HG03432 (cell line): ENCODE measurements around the gene TIMM44.
"Not testable (repeated sequence)": the region's sequence is repeated elsewhere in the genome, so short reads cannot be mapped to it uniquely, and the experiment has no call there.

Experiments
- ATAC-seq: cut with Tn5 transposase; IDR thresholded peaks from one replicate; pipeline ENCODE4 v1.9.1; 2021; ENCODE audit warnings: mild to moderate bottlenecking, moderate library complexity; ENCODE audit not compliant: unreplicated experiment

The TIMM44 gene

DNA sequence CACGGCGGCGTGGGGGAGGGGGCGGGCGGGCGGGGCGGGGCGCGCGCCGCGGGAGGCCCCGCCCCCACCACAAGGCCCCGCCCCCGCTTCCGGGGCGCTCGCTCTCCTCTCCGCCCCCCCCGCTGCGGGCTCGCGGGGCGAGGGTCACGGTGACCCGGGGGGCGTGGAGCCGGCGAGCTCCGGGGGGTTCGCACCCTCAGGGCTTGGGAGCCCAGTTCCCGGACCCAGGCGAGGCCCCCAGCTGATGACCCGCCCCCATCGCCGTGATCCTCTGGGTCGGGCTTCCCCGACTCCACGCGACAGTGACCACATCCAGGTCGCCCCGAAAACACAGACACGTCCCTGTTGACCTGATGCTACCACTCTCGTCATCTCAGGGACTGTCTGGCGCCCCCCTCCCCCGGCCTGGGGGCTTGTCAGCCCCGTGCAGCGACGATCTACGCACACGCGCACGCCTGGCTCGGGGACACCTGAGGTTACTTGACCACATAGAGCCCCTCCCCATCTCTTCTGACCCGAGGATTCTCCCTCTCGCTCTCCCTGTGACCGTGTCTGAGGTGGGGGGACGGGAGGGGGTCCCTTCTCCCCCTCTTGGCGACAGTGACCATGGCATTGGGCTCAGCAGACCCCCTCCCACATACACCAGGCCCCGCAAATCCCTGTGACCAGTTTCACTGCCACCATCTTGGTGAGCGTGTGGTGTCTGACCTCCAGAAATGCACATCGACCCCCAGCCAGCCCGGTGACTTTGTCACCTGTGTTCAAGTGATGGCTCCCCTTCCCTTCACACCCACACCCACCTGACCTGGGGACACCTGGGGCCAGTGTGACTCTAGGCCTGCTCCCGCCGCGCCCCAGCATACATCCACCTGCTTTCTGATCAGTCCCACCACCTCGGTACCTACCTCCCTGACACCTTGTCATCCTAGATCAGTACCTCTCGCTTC, 39.1 kb downstream of the TIMM44 start:
- peak; percentile 37 for ATAC-seq

DNA sequence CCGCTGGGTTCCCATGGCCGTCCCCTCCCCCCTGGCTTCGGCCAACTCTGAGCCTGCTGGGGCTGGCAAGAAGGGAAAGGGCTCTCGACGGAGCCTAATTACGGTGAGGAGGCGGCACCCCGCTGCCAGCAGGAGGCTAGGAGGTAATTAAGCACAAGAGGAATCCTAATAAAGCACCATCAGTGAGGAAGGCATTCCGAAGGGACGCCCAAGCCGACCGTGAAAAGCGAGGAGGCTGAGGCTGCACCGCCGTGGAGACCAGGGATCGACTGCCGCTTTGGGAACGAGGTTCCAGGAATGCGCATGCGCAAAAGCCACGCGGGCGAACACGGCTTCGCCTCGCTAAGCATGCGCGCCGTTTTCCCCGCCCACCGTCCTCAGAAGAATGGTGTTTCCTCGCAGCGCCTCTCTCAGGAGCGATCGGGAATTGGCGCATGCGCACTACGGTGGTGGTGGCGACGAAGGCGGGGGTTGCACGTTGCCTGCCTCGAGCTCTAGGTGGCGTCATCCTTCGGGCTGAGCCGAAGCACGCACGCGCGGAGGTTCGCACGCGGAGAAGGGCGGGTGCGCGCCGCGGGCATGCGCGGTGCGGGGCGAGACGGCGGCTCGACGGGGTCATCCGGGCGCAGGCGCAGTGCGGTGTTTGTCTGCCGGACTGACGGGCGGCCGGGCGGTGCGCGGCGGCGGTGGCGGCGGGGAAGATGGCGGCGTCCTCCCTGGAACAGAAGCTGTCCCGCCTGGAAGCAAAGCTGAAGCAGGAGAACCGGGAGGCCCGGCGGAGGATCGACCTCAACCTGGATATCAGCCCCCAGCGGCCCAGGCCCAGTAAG, 40.0 kb downstream of the TIMM44 start, which contains the start of gene MAP2K7:
Gene MAP2K7, plus strand, starts transcription at position 634 of the 830 bp plus-strand sequence. Its CDS starts 68 bp downstream, at position 702.
- peak; percentile 79 for ATAC-seq

DNA sequence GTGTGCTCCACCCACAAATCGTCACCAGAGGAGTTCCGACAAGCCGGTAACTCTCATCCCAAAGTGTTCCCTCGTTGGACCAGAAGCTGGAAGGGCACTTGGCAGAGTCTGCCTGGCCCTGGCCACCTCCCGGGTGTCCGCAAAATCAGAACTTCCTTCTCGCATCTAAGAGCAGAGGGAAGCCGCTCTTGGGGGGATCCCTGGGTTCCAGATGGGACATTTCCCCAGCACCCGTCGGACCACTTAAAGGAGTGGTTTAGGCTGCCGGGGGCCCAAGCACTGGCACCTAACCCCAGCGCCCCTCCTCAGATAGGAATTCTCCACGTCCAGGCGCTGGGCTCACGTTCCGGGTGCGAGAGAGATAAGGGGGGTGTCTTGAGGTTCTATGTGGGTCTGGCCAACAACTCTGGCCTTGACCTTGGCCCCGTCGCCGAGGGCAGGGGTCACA, 40.6 kb downstream of the TIMM44 start:
- ATAC-seq = peak; percentile 4

DNA sequence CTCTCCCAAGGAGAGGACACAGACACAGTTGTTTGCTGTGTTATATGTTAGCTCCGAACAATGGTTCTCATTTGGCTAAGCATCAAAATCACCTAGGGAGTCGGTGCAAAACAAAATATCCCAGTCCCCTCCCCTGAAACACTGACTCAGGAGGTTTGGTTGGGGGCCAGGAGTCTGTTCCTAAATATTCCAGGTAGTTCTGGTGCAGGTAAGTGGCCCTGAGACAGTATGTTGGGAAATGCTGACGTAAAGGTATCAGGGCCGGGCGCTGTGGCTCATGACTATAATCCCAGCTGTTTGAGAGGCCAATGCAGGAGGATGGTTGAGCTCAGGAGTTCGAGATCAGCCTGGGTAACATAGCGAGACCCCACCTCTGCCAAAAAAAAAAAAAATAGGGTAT, 42.1 kb downstream of the TIMM44 start:
- no peak for ATAC-seq

DNA sequence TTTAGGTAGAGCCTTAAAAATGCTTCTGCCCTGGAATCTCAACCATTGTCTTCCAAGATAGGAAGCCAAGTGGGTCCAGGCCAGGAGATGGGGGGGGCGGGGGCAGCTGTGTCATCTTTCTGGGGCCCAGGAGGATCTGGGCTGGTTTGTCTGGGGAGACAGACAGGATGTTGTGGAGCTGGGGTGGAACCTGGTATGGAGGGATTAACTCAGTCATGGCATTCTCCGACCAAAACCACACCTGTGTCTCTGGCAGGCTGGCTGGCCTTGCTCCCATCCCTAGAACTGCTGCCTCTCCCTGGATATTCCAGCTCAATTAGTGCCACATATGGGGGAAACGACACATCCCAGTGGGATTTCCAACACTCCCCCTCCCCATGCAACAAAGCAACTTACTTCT, 42.5 kb downstream of the TIMM44 start:
- no peak for ATAC-seq

DNA sequence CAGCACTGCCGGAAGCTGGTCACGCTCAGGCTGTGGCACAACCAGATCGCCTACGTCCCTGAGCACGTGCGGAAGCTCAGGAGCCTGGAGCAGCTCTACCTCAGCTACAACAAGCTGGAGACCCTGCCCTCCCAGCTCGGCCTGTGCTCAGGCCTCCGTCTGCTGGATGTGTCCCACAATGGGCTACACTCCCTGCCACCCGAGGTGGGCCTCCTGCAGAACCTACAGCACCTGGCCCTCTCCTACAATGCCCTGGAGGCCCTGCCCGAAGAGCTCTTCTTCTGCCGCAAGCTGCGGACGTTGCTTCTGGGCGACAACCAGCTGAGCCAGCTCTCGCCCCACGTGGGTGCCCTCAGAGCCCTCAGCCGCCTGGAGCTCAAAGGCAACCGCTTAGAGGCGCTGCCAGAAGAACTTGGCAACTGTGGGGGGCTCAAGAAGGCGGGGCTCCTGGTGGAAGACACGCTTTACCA, 43.0 kb downstream of the TIMM44 start:
- no peak for ATAC-seq

DNA sequence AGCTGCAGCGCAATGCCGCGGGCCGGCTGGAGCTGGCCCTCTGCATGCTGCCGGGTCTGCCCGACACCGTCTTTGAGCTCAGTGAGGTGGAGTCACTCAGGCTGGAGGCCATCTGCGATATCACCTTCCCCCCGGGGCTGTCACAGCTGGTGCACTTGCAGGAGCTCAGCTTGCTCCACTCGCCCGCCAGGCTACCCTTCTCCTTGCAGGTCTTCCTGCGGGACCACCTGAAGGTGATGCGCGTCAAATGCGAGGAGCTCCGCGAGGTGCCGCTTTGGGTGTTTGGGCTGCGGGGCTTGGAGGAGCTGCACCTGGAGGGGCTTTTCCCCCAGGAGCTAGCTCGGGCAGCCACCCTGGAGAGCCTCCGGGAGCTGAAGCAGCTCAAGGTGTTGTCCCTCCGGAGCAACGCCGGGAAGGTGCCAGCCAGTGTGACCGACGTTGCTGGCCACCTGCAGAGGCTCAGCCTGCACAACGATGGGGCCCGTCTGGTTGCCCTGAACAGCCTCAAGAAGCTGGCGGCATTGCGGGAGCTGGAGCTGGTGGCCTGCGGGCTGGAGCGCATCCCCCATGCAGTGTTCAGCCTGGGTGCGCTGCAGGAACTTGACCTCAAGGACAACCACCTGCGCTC, 43.6 kb downstream of the TIMM44 start:
- no peak for ATAC-seq

DNA sequence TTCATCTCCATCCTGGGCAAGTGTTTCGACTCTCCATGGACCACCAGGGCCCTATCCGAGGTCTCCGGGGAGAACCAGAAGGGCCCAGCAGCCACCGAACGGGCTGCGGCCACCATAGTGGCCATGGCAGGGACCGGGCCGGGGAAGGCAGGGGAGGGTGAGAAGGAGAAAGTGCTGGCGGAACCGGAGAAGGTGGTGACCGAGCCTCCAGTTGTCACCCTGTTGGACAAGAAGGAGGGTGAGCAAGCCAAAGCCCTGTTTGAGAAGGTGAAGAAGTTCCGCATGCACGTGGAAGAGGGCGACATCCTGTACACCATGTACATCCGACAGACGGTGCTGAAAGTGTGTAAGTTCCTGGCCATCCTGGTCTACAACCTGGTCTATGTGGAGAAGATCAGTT, 44.5 kb downstream of the TIMM44 start:
- ATAC-seq = no peak

DNA sequence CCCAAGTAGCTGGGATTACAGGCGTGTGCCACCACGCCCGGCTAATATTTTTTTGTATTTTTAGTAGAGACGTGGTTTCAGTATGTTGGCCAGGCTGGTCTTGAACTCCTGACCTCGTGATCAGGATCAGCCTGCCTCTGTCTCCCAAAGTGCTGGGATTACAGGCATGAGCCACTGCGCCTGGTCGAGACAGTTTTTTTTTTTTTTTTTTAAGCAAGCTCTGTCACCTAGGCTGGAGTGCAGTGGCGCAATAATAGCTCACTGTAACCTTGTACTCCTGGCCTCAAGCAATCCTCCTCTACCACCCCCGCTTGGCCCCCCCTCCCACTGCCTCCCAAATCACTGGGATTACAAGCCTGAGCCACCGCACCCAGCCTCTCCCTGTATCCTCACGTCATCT, 46.2 kb downstream of the TIMM44 start:
- ATAC-seq = no peak

DNA sequence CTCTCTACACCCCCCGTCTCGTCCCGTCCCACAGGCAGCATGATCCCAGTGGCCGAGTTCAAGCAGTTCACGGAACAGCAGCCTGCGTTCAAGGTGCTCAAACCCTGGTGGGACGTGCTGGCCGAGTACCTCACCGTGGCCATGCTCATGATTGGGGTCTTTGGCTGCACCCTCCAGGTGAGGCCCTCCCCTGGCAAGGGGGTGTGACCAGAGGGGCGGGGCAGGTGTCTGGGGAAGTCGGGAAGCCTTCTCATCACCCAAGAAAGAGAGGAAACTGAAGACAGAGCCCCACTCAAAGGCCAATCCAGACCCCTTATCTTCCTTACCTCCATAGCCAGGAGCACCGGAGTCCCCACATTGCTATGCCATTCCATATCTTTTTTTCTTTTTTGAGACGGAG, 47.9 kb downstream of the TIMM44 start:
- no peak for ATAC-seq

DNA sequence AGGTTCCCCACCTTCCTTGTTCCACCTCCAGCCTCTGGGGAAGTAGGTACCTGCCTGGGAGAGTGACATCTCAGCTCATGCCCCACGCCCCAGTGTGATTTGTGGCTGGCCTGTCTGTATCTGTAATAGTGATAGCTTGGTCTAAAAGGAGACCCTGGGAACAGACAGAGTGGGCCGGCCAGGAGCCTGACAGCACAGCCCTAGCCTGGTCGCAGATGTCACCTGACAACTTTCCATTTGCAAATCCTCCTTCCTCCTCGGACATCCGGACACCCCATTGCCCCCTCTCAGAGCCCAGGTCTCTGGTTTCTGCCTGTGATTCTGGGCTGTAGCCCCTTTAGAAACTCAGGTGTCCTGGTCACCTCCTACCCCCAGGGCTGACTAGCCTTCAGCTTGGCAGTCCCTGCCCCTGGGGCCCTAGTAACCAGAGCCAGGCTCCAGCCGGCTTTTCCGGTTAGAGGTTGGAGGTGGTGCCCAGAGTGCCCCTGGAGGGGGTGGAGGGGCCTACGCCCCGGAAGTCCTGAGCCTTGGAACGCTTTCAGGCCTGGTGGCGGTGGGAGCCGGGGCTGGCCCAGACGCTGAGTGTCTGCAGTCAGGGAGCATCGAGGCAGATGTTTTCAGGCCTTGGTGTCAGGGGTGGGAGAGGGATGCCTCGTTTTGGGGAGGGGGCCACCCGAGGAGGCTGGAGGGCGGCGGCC, 48.7 kb downstream of the TIMM44 start:
- ATAC-seq = no peak

DNA sequence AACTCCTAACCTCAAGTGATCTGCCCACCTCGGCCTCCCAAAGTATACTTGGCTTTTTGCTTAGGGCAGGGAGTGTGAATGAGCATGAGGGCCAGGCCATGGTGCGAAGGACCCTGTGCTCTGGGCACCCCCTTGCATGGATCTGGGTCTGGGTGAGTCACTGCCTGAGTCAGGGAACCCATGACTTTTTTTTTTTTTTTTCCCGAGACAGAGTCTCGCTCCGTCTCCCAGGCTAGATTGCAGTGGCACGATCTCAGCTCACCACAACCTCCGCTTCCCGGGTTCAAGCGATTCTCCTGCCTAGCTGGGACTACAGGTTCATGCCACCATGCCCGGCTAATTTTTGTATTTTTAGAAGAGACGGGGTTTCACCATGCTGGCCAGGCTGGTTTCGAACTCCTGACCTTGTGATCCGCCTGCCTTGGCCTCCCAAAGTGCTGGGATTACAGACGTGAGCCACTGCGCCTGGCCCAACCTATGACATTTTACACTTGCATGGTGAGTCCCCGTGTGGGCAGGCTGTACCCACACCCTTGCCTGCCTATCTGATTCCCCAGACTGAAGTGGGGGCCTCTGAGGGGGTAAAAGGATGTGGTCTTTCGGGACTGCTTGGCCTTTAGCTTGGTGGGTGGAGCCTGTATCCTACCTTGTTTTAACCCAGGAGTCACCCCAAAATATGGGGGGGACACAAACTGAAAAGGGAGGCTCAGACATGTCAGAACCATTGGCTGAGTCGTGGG, 49.9 kb downstream of the TIMM44 start:
- ATAC-seq = not testable (repeated sequence)

DNA sequence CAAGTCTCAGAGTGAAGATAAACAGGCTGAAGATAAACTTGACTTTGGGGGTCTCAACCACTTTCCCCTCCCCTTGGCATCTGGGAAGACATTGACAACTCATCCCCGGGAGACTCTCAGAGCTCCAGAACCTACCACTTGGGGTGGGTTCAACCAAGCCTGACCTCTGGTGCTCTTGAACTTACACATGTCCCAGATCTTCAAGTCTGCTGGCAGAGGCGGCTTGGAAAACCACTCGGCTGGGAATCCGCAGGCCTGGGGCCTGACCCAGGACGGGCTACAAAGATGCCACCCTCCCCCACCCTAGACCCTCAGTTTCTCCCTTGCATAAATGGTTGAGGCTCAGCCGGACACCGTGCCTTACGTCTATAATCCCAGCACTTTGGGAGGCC, 54.6 kb downstream of the TIMM44 start:
- ATAC-seq = no peak

DNA sequence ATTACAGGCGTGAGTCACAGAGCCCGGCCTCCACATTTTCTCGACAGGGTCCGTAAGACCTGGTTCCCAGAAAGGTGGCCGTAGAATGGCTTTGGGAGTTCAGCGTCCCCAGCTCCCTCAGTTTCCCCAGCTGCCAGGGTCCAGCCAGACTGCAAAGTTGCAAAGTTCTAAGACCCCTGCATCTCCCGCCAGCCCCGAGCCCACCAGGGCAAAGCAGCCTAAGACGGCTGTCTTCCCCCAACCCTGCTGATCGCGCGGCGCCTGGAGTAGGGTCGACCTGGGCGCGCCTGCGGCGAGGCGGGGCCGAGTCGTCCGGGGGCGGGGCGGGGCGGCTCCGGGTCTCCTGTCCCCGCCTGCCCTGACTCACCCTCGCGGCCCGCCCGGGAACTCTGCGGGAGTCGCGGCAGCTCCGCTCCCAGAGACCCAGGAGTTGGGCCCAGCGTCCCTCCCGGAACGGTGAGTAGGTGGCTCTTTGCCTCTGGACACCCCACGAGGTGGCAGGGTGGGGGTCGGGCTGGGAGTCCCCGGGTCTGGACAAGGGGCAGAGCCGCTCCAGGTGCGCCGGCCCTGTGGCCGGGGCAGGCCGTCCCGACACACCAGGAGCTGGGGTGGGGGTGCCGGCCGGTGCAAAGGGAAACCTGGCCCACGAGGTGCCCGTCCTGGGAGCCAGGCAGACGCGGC, 55.2 kb downstream of the TIMM44 start, which contains the start of gene LRRC8E:
Gene LRRC8E, plus strand, starts transcription at position 366 of the 681 bp plus-strand sequence. CDS start 7,094 bp downstream, outside the sequence.
- no peak for ATAC-seq

DNA sequence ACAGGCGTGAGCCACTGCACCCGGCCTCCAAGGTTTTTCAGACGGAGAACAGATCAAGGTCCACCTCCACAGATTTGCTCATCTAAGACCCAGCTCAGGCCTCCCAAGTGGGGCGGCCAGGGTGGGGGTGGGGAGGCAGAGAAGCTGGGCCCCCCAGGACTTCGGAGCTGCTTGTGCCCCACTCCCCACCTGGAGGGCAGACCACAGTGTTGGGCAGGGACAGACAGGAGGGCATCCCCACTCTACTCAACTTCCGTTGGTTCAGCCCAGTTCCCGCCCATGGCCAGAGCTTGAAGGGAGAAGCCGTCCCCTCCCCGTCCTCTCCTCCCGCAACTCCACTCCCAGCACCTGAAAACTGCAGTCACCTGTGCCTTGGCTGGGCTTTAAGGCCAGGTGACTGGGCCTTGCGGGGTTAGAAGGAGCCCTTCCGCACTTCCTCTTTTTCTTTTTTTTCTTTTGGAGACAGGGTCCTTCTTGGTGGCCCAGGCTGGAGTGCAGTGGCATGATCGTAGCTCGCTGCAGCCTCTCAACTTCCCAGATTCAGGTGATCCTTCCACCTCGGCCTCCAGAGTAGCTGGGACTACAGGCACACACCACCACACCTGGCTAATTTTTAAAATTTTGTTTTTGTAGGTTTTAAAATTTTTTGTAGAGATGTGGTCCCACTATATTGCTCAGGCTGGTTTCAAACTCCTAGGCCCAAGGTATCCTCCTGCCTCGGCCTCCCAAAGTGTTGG, 55.9 kb downstream of the TIMM44 start:
- no peak for ATAC-seq

DNA sequence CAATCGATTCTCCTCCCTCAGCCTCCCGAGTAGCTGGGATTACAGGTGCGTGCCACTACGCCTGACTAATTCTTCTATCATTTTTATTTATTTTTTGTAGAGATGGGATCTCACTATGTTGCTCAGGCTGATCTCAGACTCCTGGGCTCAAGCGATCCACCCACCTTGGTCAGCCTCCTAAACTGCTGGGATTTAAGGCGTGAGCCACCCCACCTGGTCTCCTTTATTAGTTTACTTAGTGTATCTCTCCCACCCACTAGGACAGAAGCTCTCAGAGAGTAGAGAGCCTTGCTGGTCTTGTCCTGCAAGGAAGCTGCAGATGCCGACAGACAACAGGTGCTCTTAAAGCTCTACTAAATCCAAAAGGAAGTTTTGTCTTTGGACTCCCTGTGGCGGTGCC, 57.6 kb downstream of the TIMM44 start:
- no peak for ATAC-seq

DNA sequence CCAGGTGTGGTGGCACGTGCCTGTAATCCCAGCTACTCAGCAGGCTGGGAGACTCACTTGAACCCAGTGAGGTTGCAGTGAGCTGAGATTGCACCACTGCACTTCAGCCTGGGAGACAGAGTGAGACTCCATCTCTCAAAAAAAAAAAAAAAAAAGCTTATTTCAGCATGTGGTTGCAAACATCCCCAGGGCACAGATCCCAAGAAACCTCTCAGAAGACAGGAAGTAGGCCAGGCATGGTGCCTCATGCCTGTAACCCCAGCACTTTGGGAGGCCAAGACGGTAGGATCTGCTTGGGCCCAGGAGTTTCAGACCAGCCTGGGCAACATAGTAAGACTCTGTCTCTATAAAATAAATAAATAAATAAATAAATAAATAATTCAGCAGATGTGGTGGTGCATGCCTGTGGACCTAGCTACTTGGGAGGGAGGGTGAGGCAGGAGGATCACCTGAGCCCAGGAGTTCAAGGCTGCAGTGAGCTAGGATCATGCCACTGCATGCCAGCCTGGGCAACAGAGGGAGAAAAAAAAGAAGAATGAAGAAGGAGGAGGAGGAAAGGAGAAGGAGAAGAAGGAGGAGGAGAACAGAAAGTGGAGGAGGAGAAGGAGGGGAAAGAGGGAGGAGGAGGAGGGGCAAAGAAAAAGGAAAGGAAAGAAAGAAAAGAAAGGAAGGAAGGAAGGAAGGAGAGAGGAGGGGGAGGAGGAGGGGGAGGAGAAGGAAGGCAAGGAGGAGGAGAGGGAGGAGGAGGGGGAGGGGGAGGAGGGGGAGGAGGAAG, 59.5 kb downstream of the TIMM44 start:
- no peak for ATAC-seq

DNA sequence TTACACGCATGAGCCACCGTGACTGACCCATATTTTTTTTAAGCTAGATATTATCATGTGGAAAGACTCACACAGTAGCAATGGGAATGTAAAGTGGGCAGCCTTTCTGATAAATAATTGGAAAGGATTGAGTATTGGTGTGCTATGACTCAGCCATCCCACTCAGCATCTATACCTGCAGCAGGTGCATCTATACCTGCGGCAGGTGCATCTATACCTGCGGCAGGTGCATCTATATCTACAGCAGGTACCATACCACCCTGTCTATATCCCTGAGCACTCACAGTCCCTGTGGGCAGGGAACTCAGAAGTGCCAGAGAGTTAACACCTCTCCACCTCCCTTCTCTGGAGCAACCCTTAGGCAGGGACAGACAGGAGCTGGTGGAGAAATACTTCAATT, 60.4 kb downstream of the TIMM44 start:
- no peak for ATAC-seq
